ENCODE results near the gene PCDH9.

- no peak for TF ChIP-seq IKZF1 (conservative IDR thresholded peaks at IDR 0.05)
- no peak for TF ChIP-seq ETV6 (conservative IDR thresholded peaks at IDR 0.05 in 1 of 2, IDR thresholded peaks at IDR 0.05 in 1 of 2; ENCODE audit: borderline replicate concordance in 1 of 2, low read depth in 1 of 2)
- TF ChIP-seq SRF (IDR thresholded peaks at IDR 0.05; ENCODE audit: low read depth in 2 of 2, low read length in 2 of 2), result no peak
- no peak for TF ChIP-seq CTCF (IDR thresholded peaks at IDR 0.05 in 2 of 3, conservative IDR thresholded peaks at IDR 0.05 in 1 of 3; ENCODE audit: control insufficient read depth in 2 of 3, extremely low read depth in 1 of 3, insufficient read depth in 1 of 3, low read depth in 3 of 3, low read length in 3 of 3)
- TF ChIP-seq E2F8 (IDR thresholded peaks at IDR 0.05; ENCODE audit: low read depth, partially characterized antibody), result no peak
- no peak for TF ChIP-seq ZNF274 (IDR thresholded peaks at IDR 0.05; ENCODE audit: insufficient read depth, insufficient read length)
- TF ChIP-seq PRDM15 (CRISPR knock-in tag; IDR thresholded peaks at IDR 0.05), result no peak
- no peak for TF ChIP-seq MTA3 (IDR thresholded peaks at IDR 0.05; ENCODE audit: borderline replicate concordance, low read length)
- no peak for TF ChIP-seq ATF2 (IDR thresholded peaks at IDR 0.05; ENCODE audit: low read length)
- no peak for TF ChIP-seq HDAC6 (IDR thresholded peaks at IDR 0.05; ENCODE audit: unreplicated experiment)
Measured at GRCh38 chr13:67175836-67176459, 54.2 kb downstream of the PCDH9 start.
